Measurements from ENCODE around the gene POFUT1.

DNA sequence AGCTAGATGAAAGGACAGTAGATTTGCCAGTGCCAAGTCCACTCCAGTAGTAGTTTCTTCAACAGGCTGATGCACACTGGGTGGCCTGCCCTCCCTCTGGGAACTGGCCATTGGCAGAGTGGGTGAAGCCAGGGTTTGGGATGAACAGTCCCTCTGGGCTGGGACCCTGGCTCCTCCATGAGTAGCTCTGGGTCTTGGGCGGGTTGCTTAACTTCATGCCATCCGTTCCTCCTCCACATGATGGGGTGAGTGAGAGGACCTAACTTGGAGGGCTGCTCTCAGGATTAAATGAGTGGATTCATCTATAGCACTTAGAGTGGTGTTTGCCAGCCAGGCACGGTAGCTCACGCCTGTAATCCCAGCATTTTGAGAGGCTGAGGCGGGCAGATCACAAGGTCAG lies 47.3 kb upstream of the POFUT1 start:
- TF ChIP-seq, protein P1, sequence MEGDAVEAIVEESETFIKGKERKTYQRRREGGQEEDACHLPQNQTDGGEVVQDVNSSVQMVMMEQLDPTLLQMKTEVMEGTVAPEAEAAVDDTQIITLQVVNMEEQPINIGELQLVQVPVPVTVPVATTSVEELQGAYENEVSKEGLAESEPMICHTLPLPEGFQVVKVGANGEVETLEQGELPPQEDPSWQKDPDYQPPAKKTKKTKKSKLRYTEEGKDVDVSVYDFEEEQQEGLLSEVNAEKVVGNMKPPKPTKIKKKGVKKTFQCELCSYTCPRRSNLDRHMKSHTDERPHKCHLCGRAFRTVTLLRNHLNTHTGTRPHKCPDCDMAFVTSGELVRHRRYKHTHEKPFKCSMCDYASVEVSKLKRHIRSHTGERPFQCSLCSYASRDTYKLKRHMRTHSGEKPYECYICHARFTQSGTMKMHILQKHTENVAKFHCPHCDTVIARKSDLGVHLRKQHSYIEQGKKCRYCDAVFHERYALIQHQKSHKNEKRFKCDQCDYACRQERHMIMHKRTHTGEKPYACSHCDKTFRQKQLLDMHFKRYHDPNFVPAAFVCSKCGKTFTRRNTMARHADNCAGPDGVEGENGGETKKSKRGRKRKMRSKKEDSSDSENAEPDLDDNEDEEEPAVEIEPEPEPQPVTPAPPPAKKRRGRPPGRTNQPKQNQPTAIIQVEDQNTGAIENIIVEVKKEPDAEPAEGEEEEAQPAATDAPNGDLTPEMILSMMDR (IDR thresholded peaks at IDR 0.05): no peak
- TF ChIP-seq POLR2A (IDR thresholded peaks at IDR 0.05): no peak

All from uterus (tissue), 2 donors.